Activated T-cell treated with anti-CD3 and anti-CD28 coated beads, Interleukin-2, amount 50 U/mL, for 72 hours (primary cell): ENCODE data around the gene INO80E. TPM values are rescaled to one million over a fixed set of nuclear protein-coding genes. Genes with fewer than 3 reads are reported as not detected.

Source experiments
- ATAC-seq, 2 donors: fragments of 150-1000 bp; cut with Tn5 transposase; replicated peaks in 1 of 2; 2 replicates each; pipeline ENCODE4 v1.10.0; 2021; ENCODE audit warnings: moderate library complexity in 2 of 2, mild to moderate bottlenecking in 1 of 2
- DNase-seq, 2 donors: peaks; one replicate each; pipeline ENCODE4 v3.0.0; 2021 to 2022; ENCODE audit warnings: mixed read lengths in 1 of 2
- H3K27ac Mint-ChIP-seq: one replicate; pipeline ENCODE4 v1.8.0; 2022; ENCODE audit warnings: mild to moderate bottlenecking, moderate library complexity, mixed read lengths
- H3K27me3 Mint-ChIP-seq: one replicate; pipeline ENCODE4 v1.8.0; 2022; ENCODE audit warnings: low read depth, mixed read lengths
- H3K36me3 Mint-ChIP-seq, 2 donors: one replicate each; pipeline ENCODE4 v1.8.0; 2022; ENCODE audit warnings: mixed read lengths in 2 of 2, mild to moderate bottlenecking in 1 of 2; ENCODE audit not compliant: insufficient read depth in 2 of 2
- H3K4me1 Mint-ChIP-seq: one replicate; pipeline ENCODE4 v1.8.0; 2022; ENCODE audit warnings: low read depth, mixed read lengths
- H3K4me3 Mint-ChIP-seq, 2 donors: one replicate each; pipeline ENCODE4 v1.8.0; 2022; ENCODE audit warnings: mild to moderate bottlenecking in 2 of 2, mixed read lengths in 2 of 2, moderate library complexity in 2 of 2
- H3K9me3 Mint-ChIP-seq, 2 donors: one replicate each; pipeline ENCODE4 v1.8.0; 2022; ENCODE audit warnings: mixed read lengths in 2 of 2
- total RNA-seq, 2 donors: library from RNA; stranded (reverse); gene quantifications; one replicate each; pipeline ENCODE4 v1.2.3, GENCODE V29; 2022

The INO80E gene
- total RNA-seq, 2 donors from 2014 or later = 98.5 to 116 TPM

- no peaks in the 10 kb centered on the region for H3K9me3 Mint-ChIP-seq
- no peaks in the 10 kb centered on the region for H3K27me3 Mint-ChIP-seq
- no peak for DNase-seq
- H3K4me3 Mint-ChIP-seq = no peak overlapping the region
- H3K27ac Mint-ChIP-seq = no peak overlapping the region
- ATAC-seq = no peak
- H3K4me1 Mint-ChIP-seq = peaks cover 4% of the 10 kb centered on the region
- peaks cover 6 to 14% of the 10 kb centered on the region in 2 donors for H3K36me3 Mint-ChIP-seq
Measured at GRCh38 chr16:29968205-29968604, 27.8 kb upstream of the INO80E start.

GRCh38 chr16:29971304-29971703 is 24.7 kb upstream of the INO80E start:
- ATAC-seq = no peak
- peaks cover 8 to 17% of the 10 kb centered on the region in 2 donors for H3K36me3 Mint-ChIP-seq
- H3K27ac Mint-ChIP-seq = no peak overlapping the region
- H3K27me3 Mint-ChIP-seq = no peaks in the 10 kb centered on the region
- peaks cover 22% of the 10 kb centered on the region for H3K4me1 Mint-ChIP-seq
- DNase-seq = no peak
- no peaks in the 10 kb centered on the region for H3K9me3 Mint-ChIP-seq
- no peak overlapping the region for H3K4me3 Mint-ChIP-seq

- Mint-ChIP-seq H3K36me3 (peaks cover 8 to 16% of the 10 kb centered on the region in 2 donors), H3K4me3 (no peak overlapping the region), H3K27ac (peak overlapping the region; percentile 50), H3K9me3 (no peaks in the 10 kb centered on the region), H3K4me1 (peaks cover 31% of the 10 kb centered on the region), H3K27me3 (no peaks in the 10 kb centered on the region)
- DNase-seq (no peak), ATAC-seq (no peak)
Measured at GRCh38 chr16:29972500-29972899, 23.5 kb upstream of the INO80E start.

GRCh38 chr16:29972992-29973383 is 23.1 kb upstream of the INO80E start:
- Mint-ChIP-seq H3K27ac (peak overlapping the region; percentile 50), H3K4me3 (peak overlapping the region; percentile 88 to 91)

GRCh38 chr16:29973384-29974246 is 22.4 kb upstream of the INO80E start, which contains the start of gene TAOK2:
Gene TAOK2 (plus strand): TSS chr16:29973868. CDS start chr16:29977773, 3,905 bp downstream.
- DNase-seq (peak; percentile 98), ATAC-seq (peak; percentile 98 to 99)
- Mint-ChIP-seq H3K36me3 (peaks cover 9 to 17% of the 10 kb centered on the region in 2 donors), H3K9me3 (no peaks in the 10 kb centered on the region), H3K27me3 (no peaks in the 10 kb centered on the region), H3K4me3 (peak within 1 kb of the TSS; percentile 88 to 91), H3K27ac (peak within 1 kb of the TSS; percentile 85), H3K4me1 (peaks cover 31% of the 10 kb centered on the region)

More at GRCh38 chr16:29972992-29973383, 23.1 kb upstream of the INO80E start:
- Mint-ChIP-seq H3K4me1 (peaks cover 31% of the 10 kb centered on the region), H3K36me3 (peaks cover 8 to 16% of the 10 kb centered on the region in 2 donors), H3K9me3 (no peaks in the 10 kb centered on the region), H3K27me3 (no peaks in the 10 kb centered on the region)
- no peak for ATAC-seq
- no peak for DNase-seq

GRCh38 chr16:29974291-29975133 is 21.5 kb upstream of the INO80E start:
- H3K27me3 Mint-ChIP-seq = no peaks in the 10 kb centered on the region
- H3K4me1 Mint-ChIP-seq = peaks cover 31% of the 10 kb centered on the region
- peak; percentile 27 to 29 for DNase-seq
- peak overlapping the region; percentile 85 for H3K27ac Mint-ChIP-seq
- no peak for ATAC-seq
- peaks cover 10 to 17% of the 10 kb centered on the region in 2 donors for H3K36me3 Mint-ChIP-seq
- no peaks in the 10 kb centered on the region for H3K9me3 Mint-ChIP-seq
- H3K4me3 Mint-ChIP-seq = peak overlapping the region; percentile 88 to 91

GRCh38 chr16:29975134-29975538 is 20.9 kb upstream of the INO80E start:
- Mint-ChIP-seq H3K9me3 (no peaks in the 10 kb centered on the region), H3K4me1 (peaks cover 31% of the 10 kb centered on the region), H3K27me3 (no peaks in the 10 kb centered on the region), H3K36me3 (peaks cover 10 to 18% of the 10 kb centered on the region in 2 donors), H3K27ac (peak overlapping the region; percentile 67), H3K4me3 (peak overlapping the region; percentile 88 to 91)
- no peak for ATAC-seq
- no peak for DNase-seq

GRCh38 chr16:29975811-29976511 is 20.1 kb upstream of the INO80E start:
- DNase-seq = no peak
- peak overlapping the region; percentile 88 to 91 for H3K4me3 Mint-ChIP-seq
- no peak for ATAC-seq
- peaks cover 10 to 22% of the 10 kb centered on the region in 2 donors for H3K36me3 Mint-ChIP-seq
- peak overlapping the region; percentile 67 for H3K27ac Mint-ChIP-seq
- no peaks in the 10 kb centered on the region for H3K27me3 Mint-ChIP-seq
- no peaks in the 10 kb centered on the region for H3K9me3 Mint-ChIP-seq
- H3K4me1 Mint-ChIP-seq = peaks cover 31% of the 10 kb centered on the region

- DNase-seq (no peak), ATAC-seq (no peak)
- Mint-ChIP-seq H3K36me3 (peaks cover 10 to 19% of the 10 kb centered on the region in 2 donors), H3K9me3 (no peaks in the 10 kb centered on the region), H3K4me3 (no peak overlapping the region), H3K27ac (no peak overlapping the region), H3K4me1 (peaks cover 31% of the 10 kb centered on the region), H3K27me3 (no peaks in the 10 kb centered on the region)
Measured at GRCh38 chr16:29977063-29977825, 18.8 kb upstream of the INO80E start.

- H3K36me3 Mint-ChIP-seq = peaks cover 9 to 15% of the 10 kb centered on the region in 2 donors
- H3K4me1 Mint-ChIP-seq = peaks cover 31% of the 10 kb centered on the region
- no peak overlapping the region for H3K4me3 Mint-ChIP-seq
- H3K27ac Mint-ChIP-seq = no peak overlapping the region
- no peaks in the 10 kb centered on the region for H3K9me3 Mint-ChIP-seq
- no peaks in the 10 kb centered on the region for H3K27me3 Mint-ChIP-seq
- no peak for DNase-seq
- ATAC-seq = no peak
Measured at GRCh38 chr16:29978081-29978480, 18.0 kb upstream of the INO80E start.

- H3K36me3 Mint-ChIP-seq = peaks cover 7 to 18% of the 10 kb centered on the region in 2 donors
- no peaks in the 10 kb centered on the region for H3K9me3 Mint-ChIP-seq
- DNase-seq (no peak), ATAC-seq (no peak)
- H3K4me3 Mint-ChIP-seq = no peak overlapping the region
- H3K4me1 Mint-ChIP-seq = peaks cover 27% of the 10 kb centered on the region
- no peaks in the 10 kb centered on the region for H3K27me3 Mint-ChIP-seq
- H3K27ac Mint-ChIP-seq = no peak overlapping the region
Measured at GRCh38 chr16:29978564-29979270, 17.3 kb upstream of the INO80E start.
